Mononuclear cell (primary cell): ENCODE data around the gene COL9A3. TPM values are rescaled to one million over a fixed set of nuclear protein-coding genes. Genes with fewer than 3 reads are reported as not detected.

Experiments
- H3K27me3 ChIP-seq: 2 replicates; pipeline ENCODE4 v1.6.0; 2011; ENCODE audit warnings: low read length, control low read depth; ENCODE audit not compliant: insufficient read depth
- H3K4me1 ChIP-seq: 2 replicates; pipeline ENCODE4 v1.5.1; 2011; ENCODE audit warnings: mild to moderate bottlenecking, low read length, control low read depth; ENCODE audit not compliant: insufficient read depth
- H3K4me3 ChIP-seq: 2 replicates; pipeline ENCODE4 v1.5.1; 2011; ENCODE audit warnings: mild to moderate bottlenecking, low read length, moderate library complexity
- H3K9me3 ChIP-seq: 2 replicates; pipeline ENCODE4 v1.5.1; 2011; ENCODE audit warnings: low read depth, mild to moderate bottlenecking, control low read depth, low read length
- total RNA-seq: library from RNA; depleted of rRNA; stranded (reverse); fragments of >200 nt; gene quantifications from one replicate; pipeline ENCODE4 v1.2.3, GENCODE V29; 2012

The COL9A3 gene
- total RNA-seq, 1 donor = not detected

GRCh38 chr20:62820208-62820961, 3.5 kb downstream of the COL9A3 start:
- Histone ChIP-seq H3K4me3 (no peak overlapping the region), H3K27me3 (peaks cover 26% of the 10 kb centered on the region), H3K9me3 (no peaks in the 10 kb centered on the region), H3K4me1 (peaks cover 17% of the 10 kb centered on the region)

GRCh38 chr20:62820962-62821725, 4.3 kb downstream of the COL9A3 start:
- peaks cover 19% of the 10 kb centered on the region for H3K27me3 ChIP-seq
- no peak overlapping the region for H3K4me3 ChIP-seq
- H3K4me1 ChIP-seq = peaks cover 13% of the 10 kb centered on the region
- no peaks in the 10 kb centered on the region for H3K9me3 ChIP-seq

GRCh38 chr20:62821726-62822210, 4.9 kb downstream of the COL9A3 start:
- H3K4me3 ChIP-seq = no peak overlapping the region
- H3K4me1 ChIP-seq = peaks cover 8% of the 10 kb centered on the region
- peaks cover 15% of the 10 kb centered on the region for H3K27me3 ChIP-seq
- H3K9me3 ChIP-seq = no peaks in the 10 kb centered on the region

GRCh38 chr20:62822239-62822787, 5.5 kb downstream of the COL9A3 start:
- Histone ChIP-seq H3K27me3 (peaks cover 15% of the 10 kb centered on the region), H3K9me3 (no peaks in the 10 kb centered on the region), H3K4me3 (no peak overlapping the region), H3K4me1 (peaks cover 8% of the 10 kb centered on the region)

GRCh38 chr20:62822788-62823651, 6.2 kb downstream of the COL9A3 start:
- H3K27me3 ChIP-seq = peaks cover 8% of the 10 kb centered on the region
- no peak overlapping the region for H3K4me3 ChIP-seq
- H3K9me3 ChIP-seq = no peaks in the 10 kb centered on the region
- H3K4me1 ChIP-seq = peaks cover 8% of the 10 kb centered on the region

- Histone ChIP-seq H3K4me3 (no peak overlapping the region), H3K4me1 (peaks cover 8% of the 10 kb centered on the region), H3K9me3 (no peaks in the 10 kb centered on the region), H3K27me3 (peaks cover under 1% of the 10 kb centered on the region)
Observed at GRCh38 chr20:62823688-62824475, 7.0 kb downstream of the COL9A3 start.

GRCh38 chr20:62824476-62825332, 7.9 kb downstream of the COL9A3 start:
- H3K4me3 ChIP-seq = no peak overlapping the region
- H3K9me3 ChIP-seq = no peaks in the 10 kb centered on the region
- peaks cover 8% of the 10 kb centered on the region for H3K4me1 ChIP-seq
- no peaks in the 10 kb centered on the region for H3K27me3 ChIP-seq

GRCh38 chr20:62825333-62825985, 8.6 kb downstream of the COL9A3 start:
- Histone ChIP-seq H3K9me3 (no peaks in the 10 kb centered on the region), H3K4me3 (no peak overlapping the region), H3K4me1 (peaks cover 8% of the 10 kb centered on the region), H3K27me3 (no peaks in the 10 kb centered on the region)

- Histone ChIP-seq H3K27me3 (no peaks in the 10 kb centered on the region), H3K4me1 (peaks cover 8% of the 10 kb centered on the region), H3K9me3 (no peaks in the 10 kb centered on the region), H3K4me3 (no peak overlapping the region)
Observed at GRCh38 chr20:62825986-62826645, 9.3 kb downstream of the COL9A3 start.

GRCh38 chr20:62826646-62827310, 9.9 kb downstream of the COL9A3 start:
- no peaks in the 10 kb centered on the region for H3K9me3 ChIP-seq
- no peak overlapping the region for H3K4me3 ChIP-seq
- H3K4me1 ChIP-seq = peaks cover 11% of the 10 kb centered on the region
- no peaks in the 10 kb centered on the region for H3K27me3 ChIP-seq

GRCh38 chr20:62827311-62828038, 10.6 kb downstream of the COL9A3 start:
- Histone ChIP-seq H3K27me3 (no peaks in the 10 kb centered on the region), H3K4me1 (peaks cover 18% of the 10 kb centered on the region), H3K4me3 (no peak overlapping the region), H3K9me3 (no peaks in the 10 kb centered on the region)

- Histone ChIP-seq H3K27me3 (no peaks in the 10 kb centered on the region), H3K9me3 (no peaks in the 10 kb centered on the region), H3K4me3 (no peak overlapping the region), H3K4me1 (peaks cover 24% of the 10 kb centered on the region)
Observed at GRCh38 chr20:62828051-62828450, 11.2 kb downstream of the COL9A3 start.
